ENCODE measurements around the gene DNAJB6. TPM values are rescaled to one million over a fixed set of nuclear protein-coding genes. Genes with fewer than 3 reads are reported as not detected.
"Not testable (repeated sequence)": the region's sequence is repeated elsewhere in the genome, so short reads cannot be mapped to it uniquely, and the experiment has no call there.

DNAJB6 gene
- total and polyA plus RNA-seq, 7 experiments from 2014 or later = 79.8 to 219 (median 114) TPM

GRCh38 chr7:157320608-157320980 is 16.2 kb upstream of the DNAJB6 start:
- Histone ChIP-seq H3K9me3 (ENCODE audit: control insufficient read depth in 2 of 3, low read length in 3 of 3) (no peaks in the 10 kb centered on the region), H3K36me3 (ENCODE audit: control insufficient read depth in 2 of 3, insufficient read depth in 3 of 3, low read length in 3 of 3) (no peaks in the 10 kb centered on the region), H3K4me3 (ENCODE audit: low read length) (no peak overlapping the region), H3K27ac (ENCODE audit: low read depth, low read length) (no peak overlapping the region), H3K27me3 (ENCODE audit: control insufficient read depth in 2 of 2, insufficient read depth in 2 of 2, low read length in 2 of 2) (no peaks in the 10 kb centered on the region), H3K4me1 (ENCODE audit: control insufficient read depth in 2 of 2, insufficient read depth in 2 of 2, low read length in 2 of 2) (no peaks in the 10 kb centered on the region)
- H3K36me3 Mint-ChIP-seq = no peaks in the 10 kb centered on the region
- DNase-seq = no peak
- no peak for ATAC-seq
- H3K4me1 Mint-ChIP-seq = peaks cover 0 to 25% (median 4%) of the 10 kb centered on the region in 7 donors
- ChIA-PET POLR2A (interaction anchor here (1.0 kb wide), 1 partner anchor 371 kb away, joined by 3 read pairs; the partner anchor contains the start of gene NOM1), CTCF (no interaction called here)
- H3K27ac Mint-ChIP-seq = peak overlapping the region in 1 of 9 donors; percentile 33
- no peak overlapping the region for H3K4me3 Mint-ChIP-seq
- H3K9me3 Mint-ChIP-seq = no peaks in the 10 kb centered on the region
- intact Hi-C loops (cut with micrococcal nuclease) = no loop called here
- H3K27me3 Mint-ChIP-seq = no peaks in the 10 kb centered on the region

- H3K4me3 Mint-ChIP-seq = no peak overlapping the region
- H3K27me3 Mint-ChIP-seq = no peaks in the 10 kb centered on the region
- Histone ChIP-seq H3K27ac (ENCODE audit: low read depth, low read length) (no peak overlapping the region), H3K9me3 (ENCODE audit: control insufficient read depth in 2 of 3, low read length in 3 of 3) (no peaks in the 10 kb centered on the region), H3K4me1 (ENCODE audit: control insufficient read depth in 2 of 2, insufficient read depth in 2 of 2, low read length in 2 of 2) (no peaks in the 10 kb centered on the region), H3K4me3 (ENCODE audit: low read length) (no peak overlapping the region), H3K36me3 (ENCODE audit: control insufficient read depth in 2 of 3, insufficient read depth in 3 of 3, low read length in 3 of 3) (no peaks in the 10 kb centered on the region), H3K27me3 (ENCODE audit: control insufficient read depth in 2 of 2, insufficient read depth in 2 of 2, low read length in 2 of 2) (no peaks in the 10 kb centered on the region)
- peaks cover 0 to 20% (median 3%) of the 10 kb centered on the region in 7 donors for H3K4me1 Mint-ChIP-seq
- no peak for DNase-seq
- CTCF ChIA-PET = no interaction called here
- no peaks in the 10 kb centered on the region for H3K36me3 Mint-ChIP-seq
- POLR2A ChIA-PET = no interaction called here
- no peak overlapping the region for H3K27ac Mint-ChIP-seq
- intact Hi-C loops (cut with micrococcal nuclease) = no loop called here
- no peak for ATAC-seq
- H3K9me3 Mint-ChIP-seq = no peaks in the 10 kb centered on the region
These were observed 13.4 kb upstream of the DNAJB6 start for GRCh38 chr7:157323401-157323800.

- no peak overlapping the region for H3K27ac ChIP-seq (ENCODE audit: low read depth, low read length)
- ChIA-PET CTCF (no interaction called here), POLR2A (no interaction called here)
- no peaks in the 10 kb centered on the region for H3K4me1 ChIP-seq (ENCODE audit: control insufficient read depth in 2 of 2, insufficient read depth in 2 of 2, low read length in 2 of 2)
- H3K27ac Mint-ChIP-seq = no peak overlapping the region
- H3K4me1 Mint-ChIP-seq = peaks cover 0 to 4% (median 0%) of the 10 kb centered on the region in 7 donors
- no peaks in the 10 kb centered on the region for H3K9me3 Mint-ChIP-seq
- no peaks in the 10 kb centered on the region for H3K27me3 ChIP-seq (ENCODE audit: control insufficient read depth in 2 of 2, insufficient read depth in 2 of 2, low read length in 2 of 2)
- no peak for DNase-seq
- H3K36me3 ChIP-seq (ENCODE audit: control insufficient read depth in 2 of 3, insufficient read depth in 3 of 3, low read length in 3 of 3) = no peaks in the 10 kb centered on the region
- H3K4me3 ChIP-seq (ENCODE audit: low read length) = no peak overlapping the region
- no peaks in the 10 kb centered on the region for H3K36me3 Mint-ChIP-seq
- ATAC-seq = no peak
- no peaks in the 10 kb centered on the region for H3K9me3 ChIP-seq (ENCODE audit: control insufficient read depth in 2 of 3, low read length in 3 of 3)
- intact Hi-C loops (cut with micrococcal nuclease) = no loop called here
- H3K4me3 Mint-ChIP-seq = no peak overlapping the region
- H3K27me3 Mint-ChIP-seq = peaks cover 0 to 20% (median 6%) of the 10 kb centered on the region in 5 donors
These were observed 7.4 kb upstream of the DNAJB6 start for GRCh38 chr7:157329447-157329846.

- H3K27me3 Mint-ChIP-seq = peaks cover 0 to 29% (median 6%) of the 10 kb centered on the region in 5 donors
- CTCF ChIA-PET = interaction anchor here (0.7 kb wide), 1 partner anchor 56 kb away, joined by 3 read pairs; no protein-coding TSS in a partner anchor
- intact Hi-C loops (cut with micrococcal nuclease); H3K4me1 ChIP-seq (ENCODE audit: control insufficient read depth in 2 of 2, insufficient read depth in 2 of 2, low read length in 2 of 2); H3K27ac ChIP-seq (ENCODE audit: low read depth, low read length); H3K27me3 ChIP-seq (ENCODE audit: control insufficient read depth in 2 of 2, insufficient read depth in 2 of 2, low read length in 2 of 2); H3K27ac Mint-ChIP-seq; H3K9me3 Mint-ChIP-seq; DNase-seq; H3K9me3 ChIP-seq (ENCODE audit: control insufficient read depth in 2 of 3, low read length in 3 of 3); H3K4me3 Mint-ChIP-seq; ATAC-seq; H3K36me3 ChIP-seq (ENCODE audit: control insufficient read depth in 2 of 3, insufficient read depth in 3 of 3, low read length in 3 of 3); H3K4me3 ChIP-seq (ENCODE audit: low read length); H3K4me1 Mint-ChIP-seq; H3K36me3 Mint-ChIP-seq: not testable (repeated sequence)
- POLR2A ChIA-PET = interaction anchor here (0.7 kb wide), 1 partner anchor 681 kb away, joined by 4 read pairs; no protein-coding TSS in a partner anchor
These were observed 6.2 kb upstream of the DNAJB6 start for GRCh38 chr7:157330567-157330966.

GRCh38 chr7:157331049-157331448 is 5.8 kb upstream of the DNAJB6 start:
- DNase-seq, ATAC-seq: not testable (repeated sequence)

GRCh38 chr7:157335236-157335635 is 1.6 kb upstream of the DNAJB6 start:
- no peaks in the 10 kb centered on the region for H3K27me3 ChIP-seq (ENCODE audit: control insufficient read depth in 2 of 2, insufficient read depth in 2 of 2, low read length in 2 of 2)
- peaks cover 0 to under 1% (median 0%) of the 10 kb centered on the region in 3 experiments for H3K36me3 ChIP-seq (ENCODE audit: control insufficient read depth in 2 of 3, insufficient read depth in 3 of 3, low read length in 3 of 3)
- Mint-ChIP-seq H3K9me3 (peaks cover 0 to 2% (median 0%) of the 10 kb centered on the region in 11 donors), H3K4me3 (peak overlapping the region; percentile 92 to 99 (median 96)), H3K27ac (peak overlapping the region in 5 of 9 donors; percentile 33 to 98 (median 71)), H3K36me3 (peaks cover 0 to 11% (median 4%) of the 10 kb centered on the region in 5 donors), H3K4me1 (peaks cover 18 to 31% (median 28%) of the 10 kb centered on the region in 7 donors), H3K27me3 (peaks cover 0 to 30% (median 5%) of the 10 kb centered on the region in 5 donors)
- no peak overlapping the region for H3K27ac ChIP-seq (ENCODE audit: low read depth, low read length)
- CTCF ChIA-PET = interaction anchor here (0.6 kb wide), 1 partner anchor 8 kb away, joined by 3 read pairs; no protein-coding TSS in a partner anchor
- H3K9me3 ChIP-seq (ENCODE audit: control insufficient read depth in 2 of 3, low read length in 3 of 3) = no peaks in the 10 kb centered on the region
- ATAC-seq = no peak
- intact Hi-C loops (cut with micrococcal nuclease) = loop anchor here (5.0 kb wide), 2 partner anchors 167 to 443 kb away; partner anchors contain the start of gene LMBR1 (in 1 of the 2)
- POLR2A ChIA-PET = no interaction called here
- H3K4me1 ChIP-seq (ENCODE audit: control insufficient read depth in 2 of 2, insufficient read depth in 2 of 2, low read length in 2 of 2) = peaks cover 18 to 21% of the 10 kb centered on the region in 2 donors
- DNase-seq = no peak
- no peak overlapping the region for H3K4me3 ChIP-seq (ENCODE audit: low read length)

More at GRCh38 chr7:157331049-157331448, 5.8 kb upstream of the DNAJB6 start:
- H3K4me3 ChIP-seq (ENCODE audit: low read length); H3K27me3 ChIP-seq (ENCODE audit: control insufficient read depth in 2 of 2, insufficient read depth in 2 of 2, low read length in 2 of 2); H3K4me1 ChIP-seq (ENCODE audit: control insufficient read depth in 2 of 2, insufficient read depth in 2 of 2, low read length in 2 of 2); H3K27ac Mint-ChIP-seq; H3K27ac ChIP-seq (ENCODE audit: low read depth, low read length); H3K9me3 ChIP-seq (ENCODE audit: control insufficient read depth in 2 of 3, low read length in 3 of 3); H3K9me3 Mint-ChIP-seq; H3K4me1 Mint-ChIP-seq; H3K36me3 Mint-ChIP-seq; H3K4me3 Mint-ChIP-seq; H3K36me3 ChIP-seq (ENCODE audit: control insufficient read depth in 2 of 3, insufficient read depth in 3 of 3, low read length in 3 of 3); intact Hi-C loops (cut with micrococcal nuclease): not testable (repeated sequence)
- ChIA-PET POLR2A (interaction anchor here (0.7 kb wide), 1 partner anchor 680 kb away, joined by 4 read pairs; no protein-coding TSS in a partner anchor), CTCF (interaction anchor here (0.7 kb wide), 1 partner anchor 56 kb away, joined by 3 read pairs; no protein-coding TSS in a partner anchor)
- peaks cover 0 to 31% (median 6%) of the 10 kb centered on the region in 5 donors for H3K27me3 Mint-ChIP-seq

- Histone ChIP-seq H3K4me3 (ENCODE audit: low read length) (peak overlapping the region; percentile 67), H3K9me3 (ENCODE audit: control insufficient read depth in 2 of 3, low read length in 3 of 3) (no peaks in the 10 kb centered on the region), H3K27me3 (ENCODE audit: control insufficient read depth in 2 of 2, insufficient read depth in 2 of 2, low read length in 2 of 2) (no peaks in the 10 kb centered on the region), H3K36me3 (ENCODE audit: control insufficient read depth in 2 of 3, insufficient read depth in 3 of 3, low read length in 3 of 3) (peaks cover 0 to 3% (median 0%) of the 10 kb centered on the region in 3 experiments), H3K27ac (ENCODE audit: low read depth, low read length) (peak overlapping the region; percentile 83), H3K4me1 (ENCODE audit: control insufficient read depth in 2 of 2, insufficient read depth in 2 of 2, low read length in 2 of 2) (peaks cover 24 to 27% of the 10 kb centered on the region in 2 donors)
- DNase-seq = no peak
- intact Hi-C loops (cut with micrococcal nuclease) = loop anchor here (1.0 to 5.0 kb wide), 6 partner anchors 34 to 695 kb away; partner anchors contain the start of genes LMBR1 (in 1 of the 2) and RNF32 (in 1 of the 2)
- no peak for ATAC-seq
- POLR2A ChIA-PET = interaction anchor here (0.6 to 0.9 kb wide), 2 partner anchors 22 to 33 kb away, joined by 3 read pairs; no protein-coding TSS in a partner anchor
- Mint-ChIP-seq H3K27me3 (peaks cover 0 to 29% (median 4%) of the 10 kb centered on the region in 5 donors), H3K4me3 (peak overlapping the region; percentile 92 to 99 (median 96)), H3K9me3 (peaks cover 0 to 2% (median 0%) of the 10 kb centered on the region in 11 donors), H3K27ac (peak overlapping the region; percentile 71 to 99 (median 98)), H3K36me3 (peaks cover 0 to 12% (median 6%) of the 10 kb centered on the region in 5 donors), H3K4me1 (peaks cover 20 to 39% (median 33%) of the 10 kb centered on the region in 7 donors)
- CTCF ChIA-PET = no interaction called here
These were observed 817 bp upstream of the DNAJB6 start for GRCh38 chr7:157335991-157336382.

Measured in naive thymus-derived CD4-positive, alpha-beta T cell (primary cell).